Neural cell (in vitro differentiated cells): ENCODE measurements around the gene CLPSL1. TPM values are rescaled to one million over a fixed set of nuclear protein-coding genes. Genes with fewer than 3 reads are reported as not detected.

ENCODE experiments used
- H2AFZ ChIP-seq: fragments of 200-600, 300-800 bp; sonication (generic), shearing (Covaris generic); 2 replicates; pipeline ENCODE4 v1.6.0; 2014; ENCODE audit warnings: low read depth, mild to moderate bottlenecking, antibody characterized with exemption, low read length, moderate library complexity
- H3F3A ChIP-seq: fragments of 200-600 bp; shearing (Covaris generic); 2 replicates; pipeline ENCODE4 v1.6.1; 2016; ENCODE audit warnings: mild to moderate bottlenecking, moderate library complexity, mixed read lengths, antibody characterized with exemption, low read length; ENCODE audit not compliant: insufficient read depth, poor library complexity, severe bottlenecking
- H3K27ac ChIP-seq: fragments of 200-600, 300-800 bp; sonication (generic), shearing (Covaris generic); 2 replicates; pipeline ENCODE4 v1.5.1; 2014; ENCODE audit warnings: mild to moderate bottlenecking, low read length, moderate library complexity
- H3K27me3 ChIP-seq: fragments of 300-800, 200-600 bp; sonication (generic), shearing (Covaris generic); 2 replicates; pipeline ENCODE4 v1.6.0; 2014; ENCODE audit warnings: mild to moderate bottlenecking, low read depth, low read length, moderate library complexity; ENCODE audit not compliant: insufficient read depth
- H3K36me3 ChIP-seq: fragments of 300-800, 200-600 bp; sonication (generic), shearing (Covaris generic); 2 replicates; pipeline ENCODE4 v1.5.1; 2014; ENCODE audit warnings: mild to moderate bottlenecking, antibody characterized with exemption, low read length, moderate library complexity; ENCODE audit not compliant: insufficient read depth
- H3K4me2 ChIP-seq: fragments of 300-800, 200-600 bp; sonication (generic), shearing (Covaris generic); 2 replicates; pipeline ENCODE4 v1.6.0; 2014; ENCODE audit warnings: mild to moderate bottlenecking, low read length
- H3K4me3 ChIP-seq: fragments of 300-800, 200-600 bp; sonication (generic), shearing (Covaris generic); 2 replicates; pipeline ENCODE4 v1.5.1; 2014; ENCODE audit warnings: mild to moderate bottlenecking, low read length, moderate library complexity
- H3K79me2 ChIP-seq: fragments of 200-600 bp; shearing (Covaris generic); replicated peaks from 2 replicates; pipeline ENCODE4 v1.6.0; 2014; ENCODE audit warnings: mild to moderate bottlenecking, low read length, moderate library complexity; ENCODE audit not compliant: insufficient read depth
- H3K9ac ChIP-seq: fragments of 300-800, 200-600 bp; sonication (generic), shearing (Covaris generic); 2 replicates; pipeline ENCODE4 v1.6.1; 2016; ENCODE audit warnings: mild to moderate bottlenecking, low read length, mixed read lengths
- H3K9me2 ChIP-seq: fragments of 200-600 bp; shearing (Covaris generic); 2 replicates; pipeline ENCODE4 v1.6.1; 2016; ENCODE audit warnings: mild to moderate bottlenecking, low read length, mixed read lengths; ENCODE audit not compliant: insufficient read depth
- H3K9me3 ChIP-seq: fragments of 200-600, 300-800 bp; sonication (generic), shearing (Covaris generic); 2 replicates; pipeline ENCODE4 v1.6.1; 2016; ENCODE audit warnings: mild to moderate bottlenecking, mixed run types, low read length, moderate library complexity, mixed read lengths
- H4K20me1 ChIP-seq: fragments of 200-600 bp; shearing (Covaris generic); 2 replicates; pipeline ENCODE4 v1.6.1; 2016; ENCODE audit warnings: mild to moderate bottlenecking, mixed run types; ENCODE audit not compliant: insufficient read depth
- CTCF ChIP-seq: fragments of 450-650 bp; IDR thresholded peaks from 2 replicates; pipeline ENCODE4 v1.5.1; 2014; ENCODE audit warnings: antibody characterized with exemption, mild to moderate bottlenecking, moderate library complexity; ENCODE audit not compliant: poor library complexity, severe bottlenecking
- EP300 ChIP-seq: fragments of 450-650 bp; conservative IDR thresholded peaks from 2 replicates; pipeline ENCODE4 v1.6.1; 2014; ENCODE audit warnings: antibody characterized with exemption, mild to moderate bottlenecking, moderate library complexity; ENCODE audit not compliant: poor library complexity, severe bottlenecking
- EZH2 ChIP-seq: fragments of 200-600, 300-800 bp; shearing (Covaris generic), sonication (generic); IDR thresholded peaks from 2 replicates; pipeline ENCODE4 v1.6.1; 2014; ENCODE audit warnings: antibody characterized with exemption, low read length, borderline replicate concordance, mild to moderate bottlenecking; ENCODE audit not compliant: insufficient read depth, poor library complexity, severe bottlenecking
- MXI1 ChIP-seq: fragments of 450-650 bp; conservative IDR thresholded peaks from 2 replicates; pipeline ENCODE4 v1.6.1; 2014; ENCODE audit warnings: antibody characterized with exemption, mild to moderate bottlenecking; ENCODE audit not compliant: poor library complexity, severe bottlenecking
- POLR2AphosphoS5 ChIP-seq: IDR thresholded peaks from 2 replicates; pipeline ENCODE4 v1.6.1; 2012
- RAD21 ChIP-seq: fragments of 450-650 bp; conservative IDR thresholded peaks from 2 replicates; pipeline ENCODE4 v1.6.1; 2014; ENCODE audit warnings: antibody characterized with exemption, mild to moderate bottlenecking, moderate library complexity
- REST ChIP-seq: IDR thresholded peaks from 2 replicates; pipeline ENCODE4 v1.6.1; 2012; ENCODE audit warnings: borderline replicate concordance
- SMC3 ChIP-seq: fragments of 450-650 bp; conservative IDR thresholded peaks from 2 replicates; pipeline ENCODE4 v1.6.1; 2014; ENCODE audit warnings: antibody characterized with exemption, mild to moderate bottlenecking, moderate library complexity; ENCODE audit not compliant: poor library complexity
- TAF1 ChIP-seq: IDR thresholded peaks from 2 replicates; pipeline ENCODE4 v1.6.1; 2012; ENCODE audit warnings: low read depth
- polyA plus RNA-seq: library from polyadenylated mRNA; depleted of rRNA; stranded (reverse); fragments of >200 nt; gene quantifications from 2 replicates; pipeline ENCODE4 v1.2.3, GENCODE V29; 2014

CLPSL1 gene
- polyA plus RNA-seq, 1 donor from 2014 or later: not detected

- H3K9ac ChIP-seq: no peak overlapping the region
- peaks cover 7% of the 10 kb centered on the region for H3K27me3 ChIP-seq
- no peak overlapping the region for H3K4me2 ChIP-seq
- H2AFZ ChIP-seq: no peak overlapping the region
- no peak overlapping the region for H3K4me3 ChIP-seq
- no peak overlapping the region for H3K27ac ChIP-seq
- H3F3A ChIP-seq: no peaks in the 10 kb centered on the region
- no peaks in the 10 kb centered on the region for H3K9me3 ChIP-seq
- no peaks in the 10 kb centered on the region for H3K36me3 ChIP-seq
- no peaks in the 10 kb centered on the region for H4K20me1 ChIP-seq
- H3K79me2 ChIP-seq: no peaks in the 10 kb centered on the region
- TF ChIP-seq RAD21 (no peak), EZH2 (no peak), TAF1 (no peak), EP300 (no peak), POLR2AphosphoS5 (no peak), SMC3 (no peak), REST (no peak), MXI1 (no peak), CTCF (no peak)
- no peaks in the 10 kb centered on the region for H3K9me2 ChIP-seq
Observed at GRCh38 chr6:35771343-35771627, 9.5 kb upstream of the CLPSL1 start.

- no peak for TF ChIP-seq POLR2AphosphoS5
- TF ChIP-seq MXI1: no peak
- no peak for TF ChIP-seq EZH2
- no peak for TF ChIP-seq REST
- TF ChIP-seq TAF1: no peak
- TF ChIP-seq RAD21: no peak
- no peak for TF ChIP-seq CTCF
- TF ChIP-seq SMC3: no peak
- no peak for TF ChIP-seq EP300
Observed at GRCh38 chr6:35774116-35774794, 6.6 kb upstream of the CLPSL1 start.

More at GRCh38 chr6:35774116-35774794, 6.6 kb upstream of the CLPSL1 start:
- Histone ChIP-seq H3K79me2 (no peaks in the 10 kb centered on the region), H3K9ac (no peak overlapping the region), H3K9me3 (no peaks in the 10 kb centered on the region), H2AFZ (no peak overlapping the region), H3K4me2 (no peak overlapping the region), H3K9me2 (no peaks in the 10 kb centered on the region), H3K36me3 (no peaks in the 10 kb centered on the region), H4K20me1 (no peaks in the 10 kb centered on the region), H3F3A (no peaks in the 10 kb centered on the region), H3K27ac (no peak overlapping the region), H3K27me3 (peaks cover 17% of the 10 kb centered on the region), H3K4me3 (no peak overlapping the region)
